ENCODE results near the gene ADAMTS16.

The ADAMTS16 gene

DNA sequence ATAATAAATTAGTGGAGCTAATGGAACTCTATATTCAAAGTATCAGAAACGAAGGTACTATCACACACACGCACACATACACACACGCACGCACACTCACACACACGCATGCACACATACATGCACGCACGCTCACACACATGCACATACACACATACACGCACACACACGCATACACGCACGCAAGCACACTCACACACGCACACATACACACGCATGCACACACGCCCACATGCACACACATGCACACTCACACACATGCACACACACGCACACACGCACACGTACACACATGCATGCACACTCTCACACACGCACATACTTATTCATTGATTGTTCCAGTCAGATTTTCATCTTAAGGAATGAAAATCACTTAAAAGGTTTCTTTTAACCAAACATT lies 212.5 kb downstream of the ADAMTS16 start:
- DNase-seq: no peak

DNA sequence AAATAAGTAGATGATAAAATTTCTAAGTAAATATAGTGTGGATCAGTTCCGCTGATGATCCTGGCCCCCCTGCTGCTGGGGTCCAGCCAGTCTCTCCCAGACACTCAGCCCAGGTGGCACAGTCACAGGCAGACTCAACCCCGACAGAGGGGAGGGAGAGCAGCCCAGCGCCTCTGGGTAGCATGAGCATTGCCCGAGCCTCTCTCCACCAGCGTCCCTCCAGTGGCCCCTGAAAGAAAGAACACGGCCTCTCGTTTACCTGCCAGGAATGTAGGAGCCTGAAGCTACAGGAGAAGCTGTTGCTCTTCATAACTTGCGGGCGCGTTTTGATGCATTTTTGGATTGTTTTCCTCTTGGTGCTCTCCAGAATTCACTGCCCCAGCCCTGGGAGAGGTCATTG lies 213.6 kb downstream of the ADAMTS16 start:
- no peak for DNase-seq

DNA sequence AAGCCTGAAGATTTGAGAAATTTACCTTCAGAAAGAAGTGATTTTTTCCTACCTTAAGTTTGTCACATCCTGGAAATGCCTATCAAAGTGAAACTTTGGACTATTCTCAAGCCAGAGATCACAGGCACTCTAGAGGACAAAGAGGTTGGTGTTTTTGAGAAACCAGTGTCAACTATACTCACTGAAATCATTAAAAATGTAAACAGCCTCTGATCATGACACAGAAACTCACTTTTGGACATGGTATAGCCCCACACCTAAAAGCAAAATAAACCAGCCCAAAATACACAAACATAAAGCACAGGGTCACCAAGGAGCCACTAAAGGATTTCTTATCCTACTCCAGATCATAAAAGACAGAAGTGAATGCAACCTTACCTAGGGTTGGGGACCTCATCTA lies 216.6 kb downstream of the ADAMTS16 start:
- no peak for DNase-seq

DNA sequence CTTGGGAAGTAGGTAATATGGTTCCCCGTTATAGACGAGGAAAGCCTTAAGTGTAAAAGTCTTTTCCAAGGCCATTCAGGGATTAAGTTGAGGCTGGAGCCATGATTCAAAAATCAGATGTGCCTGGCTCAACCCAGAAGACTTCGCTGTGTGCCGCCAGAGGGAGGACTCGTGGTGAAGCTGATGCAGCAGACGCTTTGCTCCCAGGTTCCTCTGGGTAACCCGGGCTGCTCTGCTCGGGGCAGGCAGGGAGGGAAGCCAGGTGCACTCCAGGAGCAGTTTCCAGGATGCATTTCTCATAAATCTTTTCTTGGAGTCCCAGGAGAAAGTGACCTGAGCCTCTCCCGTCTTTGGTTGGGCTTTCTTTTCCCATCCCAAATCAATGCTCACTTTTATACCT lies 219.5 kb downstream of the ADAMTS16 start:
- DNase-seq: no peak

DNA sequence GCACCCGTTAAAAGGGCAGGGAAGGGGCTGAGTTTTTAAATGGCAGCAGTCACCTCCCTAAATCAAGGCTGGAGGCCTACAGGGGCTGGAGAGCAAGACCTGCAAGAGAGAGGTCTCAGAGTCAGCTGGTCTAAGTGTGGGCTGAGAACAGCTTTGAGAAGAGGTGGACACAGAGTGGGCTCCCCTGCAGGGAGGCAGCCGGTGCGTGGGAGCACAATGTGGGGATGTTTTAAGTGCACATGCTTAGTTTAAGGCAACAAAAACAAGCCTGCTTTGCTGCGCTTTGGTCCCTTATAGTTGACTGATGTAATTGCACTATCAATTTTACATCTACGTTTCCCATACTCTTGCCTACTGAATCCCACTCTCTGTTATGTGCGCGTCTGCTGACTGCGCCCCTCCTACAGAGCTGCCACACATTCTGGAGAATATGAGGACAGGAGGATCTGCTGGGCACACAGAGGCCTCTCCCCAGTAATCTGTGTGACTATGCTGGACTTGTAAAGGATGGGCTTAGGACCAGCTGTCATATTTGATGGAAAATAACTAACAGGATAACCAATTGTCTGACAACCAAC lies 220.3 kb downstream of the ADAMTS16 start:
- DNase-seq: no peak

DNA sequence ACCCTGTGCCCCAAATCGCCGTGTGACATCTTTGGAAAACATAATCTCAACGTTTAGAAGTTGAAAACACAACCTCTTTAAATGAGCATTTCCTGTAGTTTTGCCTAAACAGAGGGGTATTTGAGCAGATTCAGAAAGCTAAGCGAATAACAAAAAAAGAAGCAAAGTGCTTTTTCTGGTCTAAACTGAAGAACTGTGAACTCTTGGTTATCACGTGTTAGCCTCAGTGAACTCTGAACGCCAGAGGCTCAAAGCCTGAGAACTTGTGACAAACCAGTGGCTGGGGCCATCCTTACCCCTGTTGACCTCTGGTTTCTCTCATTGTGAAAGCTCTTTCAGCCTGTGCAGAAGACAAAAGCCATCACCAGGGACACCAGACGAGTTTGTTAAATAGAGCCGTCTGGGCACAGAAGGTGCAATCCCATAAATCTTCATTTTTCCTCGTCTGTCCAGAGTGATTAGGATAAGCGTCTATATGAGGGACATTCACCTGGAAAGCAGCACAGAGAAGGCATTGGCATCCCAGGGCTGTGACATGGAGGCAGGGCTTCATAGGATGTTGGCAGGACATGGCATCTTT lies 220.9 kb downstream of the ADAMTS16 start:
- no peak for DNase-seq

DNA sequence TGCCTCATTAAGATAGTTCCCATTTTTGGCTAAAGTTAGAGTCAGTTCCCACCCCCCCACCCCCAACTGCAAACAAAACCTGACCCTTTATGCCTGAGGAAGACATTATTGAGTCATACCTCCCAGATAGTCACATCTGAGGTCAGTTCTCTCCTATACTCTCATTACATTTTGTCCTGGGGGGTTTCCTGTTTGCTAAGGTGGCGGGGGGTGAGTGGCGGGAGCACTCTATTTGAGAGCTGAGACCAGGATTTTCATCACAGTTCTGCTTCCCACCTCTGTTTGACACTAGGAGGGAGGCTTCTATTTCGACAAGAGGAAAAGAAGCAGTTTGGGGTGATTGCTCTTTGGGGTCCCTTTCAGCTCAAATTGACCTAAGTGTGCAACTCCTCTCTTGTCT lies 222.9 kb downstream of the ADAMTS16 start:
- DNase-seq: no peak

DNA sequence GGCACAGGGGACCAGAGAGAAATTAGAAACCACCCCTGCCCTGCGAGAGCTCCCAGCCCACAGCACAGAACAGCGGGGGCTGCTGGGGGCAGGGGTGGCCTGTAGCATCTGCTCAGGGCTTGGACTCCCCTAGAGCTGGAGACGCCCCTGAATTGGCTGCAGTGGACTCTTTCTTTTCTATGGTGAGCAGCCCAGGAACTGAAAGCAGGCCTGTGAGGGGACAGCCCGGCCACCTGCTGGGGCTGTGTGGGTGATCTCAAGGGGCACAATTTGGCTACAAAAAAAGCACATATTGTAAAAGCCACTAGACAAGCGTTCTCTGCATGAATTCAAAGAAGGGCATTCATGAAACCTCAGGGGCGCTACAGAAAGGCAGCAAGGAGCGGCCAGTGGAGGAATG lies 224.8 kb downstream of the ADAMTS16 start:
- DNase-seq: no peak

DNA sequence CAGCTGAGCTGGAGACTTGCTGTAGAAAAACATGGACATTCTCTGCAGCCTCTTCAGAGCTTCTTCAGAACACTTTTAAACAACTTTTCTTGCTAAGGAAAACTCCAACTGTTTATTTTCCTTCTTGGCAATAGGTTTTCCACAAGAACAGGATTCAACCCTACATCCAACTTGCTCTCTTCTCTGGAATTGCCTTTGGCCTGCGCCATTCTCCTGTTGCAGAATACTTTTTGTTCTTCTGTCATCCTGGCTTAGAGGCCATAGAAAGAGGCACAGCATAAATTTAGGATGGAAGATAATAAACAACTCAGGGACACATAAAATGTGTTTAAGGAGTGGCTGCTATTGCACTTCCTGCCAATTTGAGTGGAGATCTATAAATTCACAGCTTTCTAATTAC lies 227.6 kb downstream of the ADAMTS16 start:
- DNase-seq: no peak

DNA sequence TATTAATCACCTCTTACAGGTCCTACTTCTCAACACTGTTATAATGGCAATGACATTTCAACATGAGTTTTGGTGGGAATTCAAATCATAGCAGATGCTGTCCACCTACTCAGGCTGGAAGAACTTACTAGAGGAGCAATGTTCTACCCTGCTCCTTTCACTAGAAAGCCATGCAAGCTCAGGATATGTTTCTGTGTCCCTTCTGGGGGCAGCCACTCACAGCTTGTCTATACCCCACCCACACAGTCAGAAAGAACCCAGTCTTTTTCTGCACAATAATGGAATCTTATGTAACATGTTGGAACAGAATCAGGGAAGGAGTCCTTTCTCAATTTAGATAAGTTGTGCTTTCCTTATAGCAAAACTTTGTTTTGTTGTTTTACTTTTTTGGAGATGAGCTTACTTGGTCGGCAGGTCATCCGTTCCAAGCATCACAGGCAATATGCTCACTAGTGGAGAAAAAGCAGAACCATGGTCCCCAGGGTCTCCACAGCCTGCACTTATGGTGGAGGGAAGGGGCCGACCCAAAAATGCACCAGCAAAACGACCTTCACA lies 229.0 kb downstream of the ADAMTS16 start:
- DNase-seq: no peak
